Umbilical cord (tissue), 2 donors: ENCODE results near the gene FXYD1. TPM values are rescaled to one million over a fixed set of nuclear protein-coding genes. Genes with fewer than 3 reads are reported as not detected.
"Not testable (repeated sequence)": the region's sequence is repeated elsewhere in the genome, so short reads cannot be mapped to it uniquely, and the experiment has no call there.

Experiments used
- DNase-seq: peaks from one replicate; pipeline ENCODE4 v3.0.0-alpha.2; 2015; ENCODE audit warnings: low spot score
- total RNA-seq: library from RNA; depleted of rRNA; stranded (reverse); fragments of >200 nt; gene quantifications from one replicate; pipeline ENCODE4 v1.2.3, GENCODE V29; 2014; ENCODE audit warnings: low replicate concordance; ENCODE audit not compliant: insufficient read depth

The FXYD1 gene
- total RNA-seq, 1 donor from 2014 or later: 3.4 TPM

DNA sequence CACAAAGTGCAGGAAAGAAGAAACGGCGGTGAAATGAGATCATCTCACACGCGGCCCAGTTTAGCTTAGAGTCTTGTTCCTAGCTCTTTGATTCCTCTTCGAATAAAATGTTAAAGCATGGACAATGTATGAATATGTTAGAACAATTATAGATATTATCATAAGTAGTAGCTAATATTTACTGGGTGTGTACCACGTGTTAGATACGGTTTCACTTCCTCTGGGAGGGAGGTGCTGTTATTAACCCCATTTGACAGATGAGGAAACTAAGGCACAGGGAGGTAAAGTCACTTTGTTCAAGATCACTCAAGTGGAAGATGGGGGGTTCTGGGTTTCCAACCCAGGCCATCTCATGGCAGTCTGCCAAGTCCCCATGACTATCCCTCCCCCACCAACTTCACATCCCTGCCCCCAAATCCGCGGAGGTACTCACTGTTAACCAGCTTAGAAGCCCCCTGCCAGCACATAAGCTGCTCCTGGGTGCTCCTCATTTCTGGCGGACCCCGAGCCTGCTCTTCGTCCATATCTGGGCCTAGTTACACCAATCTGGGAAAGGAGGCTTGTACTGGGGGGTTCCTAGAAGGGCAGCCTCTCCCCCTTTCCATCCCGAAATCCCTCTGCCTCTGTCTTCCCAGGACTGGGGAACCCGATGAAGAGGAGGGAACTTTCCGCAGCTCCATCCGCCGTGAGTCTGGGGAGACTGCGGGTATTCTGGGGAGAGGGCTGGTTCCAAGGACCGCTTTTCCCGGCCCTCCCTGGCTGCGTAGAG lies 3.4 kb downstream of the FXYD1 start:
- DNase-seq: peak; percentile 23

DNA sequence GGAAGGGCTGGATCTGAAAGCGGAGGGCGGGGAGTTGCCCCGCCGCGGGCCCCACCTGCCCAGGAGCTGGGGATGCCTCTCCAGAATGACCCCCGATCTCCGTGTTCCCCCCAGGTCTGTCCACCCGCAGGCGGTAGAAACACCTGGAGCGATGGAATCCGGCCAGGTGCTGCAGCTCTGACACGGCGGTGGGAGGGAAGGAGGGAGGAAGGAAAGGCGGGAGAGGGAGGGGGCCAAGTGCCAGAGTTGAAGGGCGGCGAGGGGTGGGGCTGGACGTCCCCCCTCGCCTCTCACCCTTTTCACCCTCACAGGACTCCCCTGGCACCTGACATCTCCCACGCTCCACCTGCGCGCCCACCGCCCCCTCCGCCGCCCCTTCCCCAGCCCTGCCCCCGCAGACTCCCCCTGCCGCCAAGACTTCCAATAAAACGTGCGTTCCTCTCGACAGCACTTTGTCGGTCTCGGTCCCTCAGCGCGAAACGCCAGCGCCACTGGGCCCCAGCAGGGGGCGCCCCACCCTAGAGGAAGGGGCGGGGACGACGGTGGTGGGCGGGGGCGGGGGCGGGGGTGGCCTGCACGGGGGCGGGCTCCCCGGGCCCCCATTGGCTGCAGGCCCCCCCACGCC lies 4.1 kb downstream of the FXYD1 start:
- peak; percentile 41 for DNase-seq

DNA sequence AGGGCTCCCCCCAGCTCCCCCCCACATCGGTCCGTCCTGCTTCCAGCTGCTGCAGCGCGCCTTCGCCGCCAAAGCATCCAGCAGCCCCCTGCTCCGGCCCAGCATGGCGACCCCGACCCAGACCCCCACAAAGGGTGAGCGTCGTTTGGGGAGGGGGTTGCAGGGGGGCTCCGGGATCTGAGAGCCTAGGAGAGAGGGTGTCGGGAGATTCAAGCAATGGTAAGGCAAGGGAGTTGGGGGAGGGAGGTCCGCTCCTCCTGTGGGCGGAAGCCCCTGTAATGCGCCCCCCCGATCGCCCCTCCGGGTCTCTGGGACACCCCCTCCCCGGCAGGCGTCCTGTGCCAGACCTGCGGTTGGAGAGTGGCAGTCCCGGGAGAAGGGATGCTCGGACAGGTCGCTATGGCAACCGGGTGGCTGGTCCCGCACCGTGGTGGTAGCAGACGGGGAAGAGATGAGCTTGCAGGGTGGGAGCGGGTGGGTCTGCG lies 4.6 kb downstream of the FXYD1 start, which contains the start of gene FXYD7:
TSS of gene FXYD7 (plus strand) at position 25 of the 485 bp plus-strand sequence. CDS start at position 104, 79 bp downstream.
- no peak for DNase-seq

DNA sequence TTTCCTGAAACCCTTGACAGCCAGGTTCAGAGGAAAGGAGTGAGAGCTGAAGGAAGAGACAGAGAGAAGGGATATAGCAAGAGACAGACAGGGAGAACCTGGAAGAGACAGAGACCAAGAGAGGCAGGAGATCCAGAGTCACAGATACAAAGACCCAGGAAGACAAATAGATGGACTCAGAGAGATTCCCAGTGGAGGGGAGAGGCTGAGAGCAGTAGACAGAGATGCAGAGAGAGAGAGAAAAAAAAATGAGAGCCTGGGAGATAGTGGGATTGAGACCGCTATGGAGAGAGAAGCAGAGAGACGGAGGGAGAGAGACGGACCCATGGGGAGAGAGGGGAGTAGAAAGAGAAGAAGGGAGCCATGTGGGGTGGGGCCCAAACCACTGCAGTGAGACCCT lies 5.2 kb downstream of the FXYD1 start:
- no peak for DNase-seq

DNA sequence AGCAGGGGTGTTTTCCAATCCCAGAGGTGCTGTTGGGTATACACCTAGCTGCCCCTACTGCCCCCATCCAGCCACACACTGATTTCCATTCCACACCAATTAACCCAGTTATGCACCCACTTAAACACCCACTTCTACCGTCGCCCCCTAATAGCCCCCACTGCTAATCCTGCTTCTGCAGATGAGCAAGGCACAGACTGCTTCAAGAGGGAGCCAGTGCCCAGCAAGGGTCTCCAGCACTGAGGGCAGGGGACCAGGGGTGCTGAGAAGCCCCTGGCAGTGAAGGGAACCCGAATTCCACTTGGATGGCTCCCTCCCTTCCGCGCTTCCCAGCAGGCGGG lies 5.6 kb downstream of the FXYD1 start:
- no peak for DNase-seq

DNA sequence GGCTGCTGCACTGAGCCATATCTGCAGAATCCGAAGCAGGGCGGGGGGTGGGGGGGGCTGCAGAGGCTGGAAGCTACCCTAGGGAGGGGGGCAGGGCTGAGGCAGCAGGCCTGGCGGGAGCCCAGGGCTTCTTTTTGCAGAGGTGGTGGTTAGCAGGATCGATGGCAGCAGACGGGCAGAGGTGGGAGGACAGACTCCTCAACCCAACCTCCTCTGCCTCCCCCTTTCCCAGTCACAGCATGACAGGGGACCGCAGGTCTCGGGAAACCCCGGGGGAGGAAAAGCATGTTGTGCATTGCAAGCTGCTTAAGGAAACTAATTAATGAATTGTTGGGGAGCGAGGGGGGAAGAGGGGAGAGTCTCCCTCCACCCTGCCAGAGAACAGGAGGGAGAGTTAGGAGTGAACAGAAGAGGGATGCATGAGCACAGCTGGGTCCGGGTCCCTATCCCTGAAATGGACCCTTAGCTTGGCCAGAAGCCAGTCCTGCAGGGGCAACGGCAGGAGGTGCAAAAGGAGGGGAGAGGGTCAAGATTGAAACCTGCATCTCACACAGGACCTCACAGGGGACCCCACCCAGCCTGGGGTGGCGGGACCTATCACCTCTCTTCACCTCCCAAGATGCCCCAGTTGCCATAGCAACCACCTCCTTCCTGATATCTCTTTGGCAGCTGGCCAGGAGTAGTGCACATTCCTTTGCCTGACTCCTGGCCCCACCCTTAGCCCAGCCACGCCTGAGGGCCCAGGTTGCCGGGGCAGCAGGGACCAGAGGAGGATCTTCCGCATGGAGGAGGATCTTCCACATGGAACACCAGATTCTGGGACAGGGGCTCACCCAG lies 6.2 kb downstream of the FXYD1 start:
- DNase-seq: peak; percentile 55

DNA sequence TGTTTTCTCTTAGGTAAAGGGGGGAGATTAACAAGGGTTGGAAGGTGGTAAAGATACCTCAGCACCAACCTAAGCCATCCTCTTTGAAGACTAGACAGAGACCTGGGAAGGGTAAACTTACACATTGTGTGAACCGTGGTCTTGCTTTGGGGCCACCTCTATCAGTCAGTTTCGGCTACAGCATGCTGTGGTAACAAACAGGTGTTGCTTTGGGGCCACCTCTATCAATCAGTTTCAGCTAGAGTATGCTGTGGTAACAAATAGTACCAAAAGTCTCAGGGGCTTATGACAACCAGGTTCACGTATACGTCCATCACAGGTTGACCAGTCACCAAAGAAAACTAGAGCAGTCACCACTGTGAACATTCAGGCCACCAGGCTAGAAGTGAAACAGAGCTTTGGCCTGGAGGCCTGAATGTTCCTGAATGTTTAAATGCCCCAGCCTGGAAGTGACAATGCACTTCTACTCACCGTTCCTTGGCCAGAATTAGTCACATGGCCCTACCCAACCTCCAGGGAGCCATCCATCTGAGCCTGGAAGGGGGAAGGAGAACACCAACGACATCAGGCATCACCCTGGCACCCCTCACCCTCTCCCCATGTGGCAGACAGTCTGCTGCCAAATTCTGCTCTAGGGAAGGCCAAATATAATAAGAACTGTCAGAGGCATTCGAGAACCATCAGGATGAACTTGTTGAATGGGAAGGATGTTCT lies 8.3 kb downstream of the FXYD1 start:
- DNase-seq: no peak

DNA sequence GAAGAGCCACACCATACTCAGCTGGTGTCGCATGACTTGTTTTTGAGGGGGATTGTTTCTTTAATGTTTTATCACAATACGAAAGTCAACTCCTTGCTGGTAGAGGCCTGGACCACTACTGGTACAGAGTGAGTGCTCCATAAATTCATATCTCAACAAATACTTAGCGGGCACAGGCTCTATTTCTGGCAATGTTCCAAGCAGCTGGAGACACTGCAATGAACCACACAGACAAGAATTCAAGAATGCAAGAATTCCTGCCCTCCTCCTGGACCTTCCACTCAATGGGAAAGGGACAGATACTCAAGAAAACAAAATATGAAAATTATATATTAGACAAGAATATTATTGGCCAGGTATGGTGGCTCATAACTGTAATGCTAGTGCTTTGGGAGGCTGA lies 10.8 kb downstream of the FXYD1 start:
- DNase-seq: peak; percentile 22

DNA sequence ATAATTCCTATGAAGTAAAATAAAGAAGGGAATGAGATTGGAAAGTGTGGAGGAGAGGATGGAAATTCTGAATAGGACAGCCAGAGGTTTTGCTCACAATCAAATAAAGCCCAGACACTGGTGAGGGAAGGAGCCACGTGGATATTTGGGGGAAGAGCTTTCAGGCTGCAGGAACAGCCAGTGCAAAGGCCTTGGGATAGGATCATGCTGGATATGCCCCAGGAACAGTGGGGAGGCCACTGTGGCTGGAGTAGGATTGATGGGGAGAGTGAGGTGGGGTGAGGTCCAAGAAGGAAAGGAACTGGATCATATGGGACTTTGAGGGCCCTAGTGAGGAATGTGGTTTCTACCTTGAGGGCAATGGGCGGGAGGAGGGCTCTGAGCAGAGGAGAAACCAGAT lies 11.8 kb downstream of the FXYD1 start:
- DNase-seq: no peak

DNA sequence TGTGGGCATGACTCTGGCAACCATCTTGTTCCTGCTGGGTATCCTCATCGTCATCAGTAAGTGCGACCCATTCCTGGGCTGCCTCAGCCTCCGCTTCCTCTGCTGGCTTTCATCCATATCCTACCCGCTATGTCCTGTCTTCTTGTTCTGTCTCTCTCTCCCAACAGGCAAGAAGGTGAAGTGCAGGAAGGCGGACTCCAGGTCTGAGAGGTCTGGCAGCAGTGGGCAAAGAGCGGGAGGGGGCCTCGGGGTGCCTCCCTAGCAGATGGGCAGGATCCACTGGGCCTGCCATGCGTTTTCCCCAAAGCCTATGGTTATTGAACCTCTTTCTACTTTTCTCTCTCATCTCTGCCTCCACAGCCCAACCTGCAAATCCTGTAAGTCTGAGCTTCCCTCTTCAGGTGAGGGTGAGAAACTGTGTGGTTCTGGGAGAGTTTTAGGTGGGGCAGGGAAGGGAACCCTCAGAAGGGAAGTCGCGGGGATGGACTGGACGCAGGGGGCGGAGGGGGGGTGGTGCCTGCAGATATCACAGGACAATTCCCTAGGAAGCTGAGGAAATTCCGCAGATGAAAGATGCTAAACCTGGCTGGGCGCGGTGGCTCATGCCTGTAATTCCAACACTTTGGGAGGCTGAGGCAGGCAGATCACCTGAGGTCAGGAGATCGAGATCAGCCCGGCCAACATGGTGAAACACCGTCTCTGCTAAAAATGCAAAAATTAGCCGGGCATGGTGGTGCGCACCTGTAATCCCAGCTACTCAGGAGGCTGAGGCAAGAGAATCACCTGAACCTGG lies 12.8 kb downstream of the FXYD1 start:
- no peak for DNase-seq

DNA sequence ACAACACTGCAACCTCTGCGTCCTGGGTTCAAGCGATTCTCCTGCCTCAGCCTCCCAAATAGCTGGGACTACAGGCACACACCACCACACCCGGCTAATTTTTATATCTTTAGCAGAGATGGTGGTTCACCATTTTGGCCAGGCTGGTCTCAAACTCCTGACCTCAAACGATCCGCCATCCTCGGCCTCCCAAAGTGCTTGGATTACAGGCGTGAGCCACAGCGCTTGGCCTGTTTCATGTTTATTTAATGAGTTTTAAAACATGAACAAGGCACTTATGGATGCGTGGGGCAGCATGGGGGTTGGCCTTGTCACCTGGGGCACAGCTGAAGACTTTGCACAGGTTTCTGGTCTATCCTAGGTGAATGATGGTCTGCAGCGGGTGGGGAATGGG lies 14.5 kb downstream of the FXYD1 start:
- not testable (repeated sequence) for DNase-seq

DNA sequence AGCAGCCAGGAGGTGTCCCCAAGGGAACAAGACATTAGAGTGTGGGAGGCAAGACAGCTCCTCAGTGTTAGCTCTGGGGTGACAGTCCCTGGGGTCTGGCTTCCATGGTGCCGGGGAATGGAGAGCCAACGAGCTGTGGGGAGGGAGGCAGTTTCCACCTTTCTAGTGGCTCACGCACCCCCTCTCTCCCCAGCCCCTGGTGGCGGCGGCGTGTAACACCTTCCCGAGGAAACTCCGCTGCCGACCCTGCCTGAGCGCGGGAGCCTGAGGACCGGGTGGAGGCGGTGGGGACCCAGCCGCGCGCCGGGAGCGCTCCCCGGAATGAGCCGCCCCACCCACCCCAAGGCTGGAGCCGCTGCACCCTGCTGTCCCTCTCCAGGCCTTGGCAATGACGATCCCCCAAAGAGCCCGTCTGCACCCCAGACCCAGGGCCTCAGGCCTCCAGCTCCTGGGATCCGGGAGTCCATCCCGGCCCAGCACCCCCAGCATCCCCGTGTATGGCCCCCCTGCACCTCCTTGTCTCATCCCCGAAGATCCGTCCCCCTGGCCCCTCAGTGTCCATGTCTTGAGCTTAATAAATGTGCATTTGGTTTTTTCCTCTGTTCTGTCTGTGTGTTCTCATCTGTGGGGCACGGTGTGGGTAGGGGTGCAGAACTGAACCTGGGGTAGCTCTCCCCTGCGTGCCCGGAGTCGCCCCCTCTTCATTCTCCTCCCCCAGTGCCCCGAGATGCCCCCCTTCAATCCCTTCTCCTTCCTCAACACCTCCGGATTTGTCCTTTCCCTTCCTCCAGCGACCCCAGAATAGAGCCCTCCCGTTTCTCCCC lies 15.3 kb downstream of the FXYD1 start:
- DNase-seq: peak; percentile 31

DNA sequence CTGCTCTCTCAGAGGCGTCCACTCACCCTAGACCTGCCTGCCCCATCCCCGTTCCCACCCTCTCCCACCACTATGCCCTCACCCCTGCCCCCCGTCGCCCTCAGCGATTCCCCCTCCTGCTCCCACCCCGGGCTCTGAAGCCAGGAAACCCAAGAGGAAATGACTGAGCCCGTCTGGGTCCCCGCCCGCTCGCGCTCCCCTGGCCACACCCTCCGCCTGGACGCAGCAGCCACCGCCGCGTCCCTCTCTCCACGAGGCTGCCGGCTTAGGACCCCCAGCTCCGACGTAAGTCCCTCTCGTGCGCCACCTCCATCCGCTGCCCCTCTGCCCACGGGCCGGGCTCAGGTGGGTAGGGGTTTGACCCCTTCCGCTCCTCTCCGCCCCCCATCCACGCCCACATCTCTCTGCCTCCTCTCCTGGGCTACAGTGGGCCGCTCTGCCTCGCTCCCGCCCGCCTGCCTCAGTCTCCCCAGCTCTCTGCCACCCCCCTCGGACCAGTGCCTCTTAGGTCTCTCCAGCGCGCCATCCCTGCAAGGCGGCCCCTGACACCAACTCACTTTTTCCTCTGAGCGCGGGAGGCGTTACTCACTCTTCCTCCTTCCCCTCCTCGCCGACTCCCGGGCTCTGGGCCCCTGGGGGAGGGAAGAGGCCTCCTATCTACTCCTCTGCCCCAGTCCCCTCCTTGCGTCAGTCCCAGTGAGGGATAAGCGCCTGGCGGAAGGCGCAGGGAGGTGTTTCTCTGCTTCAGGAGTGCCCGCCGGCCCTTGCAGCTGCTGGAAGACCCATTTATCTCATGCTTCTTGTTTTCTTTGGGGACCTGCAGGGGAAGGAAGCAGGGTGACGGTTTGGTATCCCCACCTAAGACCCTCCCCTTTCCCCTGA lies 16.1 kb downstream of the FXYD1 start, which contains the start of gene FXYD5:
TSS of gene FXYD5 (plus strand) at position 211 of the 882 bp plus-strand sequence. CDS start 816 bp downstream, outside the sequence.
- DNase-seq: peak; percentile 95

DNA sequence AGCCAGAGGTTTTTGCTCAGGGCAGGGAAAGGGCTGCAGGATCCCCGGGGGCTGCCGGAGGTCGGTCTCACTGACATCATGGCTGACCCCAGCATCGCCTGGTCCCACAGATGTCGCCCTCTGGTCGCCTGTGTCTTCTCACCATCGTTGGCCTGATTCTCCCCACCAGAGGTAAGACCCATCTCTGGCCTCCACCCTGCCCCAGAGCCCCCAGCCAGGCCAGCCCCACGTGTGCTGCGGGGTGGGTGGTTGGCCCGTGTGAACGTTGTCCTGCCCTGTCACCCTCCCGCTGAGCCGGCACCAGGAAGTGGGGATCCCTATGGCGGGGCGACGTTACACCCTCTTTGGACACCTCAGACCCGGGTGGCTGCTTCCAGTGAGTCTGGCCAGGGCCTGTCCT lies 16.8 kb downstream of the FXYD1 start:
- DNase-seq: no peak

DNA sequence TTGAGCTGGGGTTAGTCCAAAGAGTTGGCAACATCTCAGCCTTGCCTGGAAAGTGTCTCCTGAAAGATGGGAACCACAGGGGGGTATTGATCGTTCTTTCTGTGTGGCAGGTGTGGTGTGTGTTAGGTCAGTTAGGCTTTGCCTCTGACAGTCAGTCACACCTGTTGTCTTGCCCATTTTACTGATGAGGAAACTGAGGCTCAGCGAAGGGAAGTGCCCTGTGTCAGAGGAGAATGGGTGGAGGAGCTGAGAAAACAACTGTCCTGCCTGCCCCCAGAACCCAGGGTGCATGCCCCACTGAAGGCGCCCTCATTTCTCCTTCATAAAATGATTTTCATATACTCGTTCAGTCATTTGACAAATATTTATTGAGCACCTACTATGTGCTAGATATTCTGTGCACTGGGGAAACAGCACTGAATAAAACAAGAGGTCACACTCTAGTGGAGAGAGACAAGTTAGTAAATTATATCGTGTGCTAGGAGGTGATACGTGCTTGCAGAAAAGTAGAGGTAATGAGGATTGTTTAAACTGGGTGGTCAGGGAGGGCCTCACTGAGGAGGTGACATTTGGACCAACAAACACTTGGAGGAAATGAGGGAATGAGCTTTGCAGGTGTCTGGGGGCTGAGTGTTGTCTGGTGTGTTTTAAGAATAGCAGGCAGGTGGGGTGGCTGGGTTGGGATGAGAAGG lies 17.5 kb downstream of the FXYD1 start:
- no peak for DNase-seq

DNA sequence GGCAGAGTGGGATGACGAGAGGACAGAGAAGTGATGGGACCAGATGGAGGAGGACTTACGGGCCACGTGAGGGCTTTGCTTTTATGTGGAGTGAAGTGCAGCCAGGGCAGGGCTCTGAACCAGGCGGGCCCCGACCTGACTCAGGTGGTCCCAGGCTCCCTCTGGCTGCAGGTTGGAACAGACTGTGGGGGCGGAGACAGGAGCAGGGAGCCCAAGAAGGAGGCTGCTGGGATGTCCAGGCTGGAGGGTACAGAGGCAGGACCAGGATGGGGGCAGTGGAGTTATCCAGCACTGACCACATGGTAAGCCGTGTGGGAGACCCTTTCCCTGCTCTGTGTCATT lies 18.0 kb downstream of the FXYD1 start:
- DNase-seq: no peak

DNA sequence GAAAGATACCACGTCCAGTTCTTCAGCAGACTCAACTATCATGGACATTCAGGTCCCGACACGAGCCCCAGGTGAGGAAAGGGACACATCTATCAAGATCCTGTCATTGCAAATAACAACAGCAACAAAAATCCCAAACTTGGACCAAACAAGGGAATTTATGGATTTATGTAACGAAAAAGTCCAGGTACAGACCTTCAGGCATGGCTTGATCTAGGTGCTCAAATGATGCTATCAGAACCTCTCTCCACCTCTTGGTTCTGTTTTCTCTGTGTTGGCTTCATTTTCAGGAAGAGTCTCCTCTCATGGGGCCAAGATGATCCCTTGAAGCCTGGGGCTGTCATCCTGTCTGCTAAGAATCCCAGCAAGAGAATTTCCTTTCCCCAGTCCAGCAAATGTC lies 18.8 kb downstream of the FXYD1 start:
- DNase-seq: no peak

DNA sequence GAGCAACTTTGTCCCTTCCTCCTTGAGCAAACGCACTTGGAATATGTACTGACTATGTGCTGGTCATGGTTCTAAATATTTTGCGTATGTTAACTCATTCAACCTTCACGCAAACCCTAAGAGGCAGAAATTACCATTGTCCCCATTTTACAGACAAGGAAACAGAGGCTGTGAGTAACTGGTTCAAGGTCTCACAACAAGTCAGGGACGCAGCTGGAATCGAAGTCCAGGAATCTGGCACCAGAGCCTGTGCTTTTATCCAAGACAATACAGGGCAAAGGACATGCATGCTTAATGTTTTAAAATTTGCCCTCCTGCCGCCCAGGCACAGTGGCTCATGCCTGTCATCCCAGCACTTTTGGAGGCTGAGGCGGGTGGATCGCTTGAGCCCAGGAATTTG lies 21.0 kb downstream of the FXYD1 start:
- no peak for DNase-seq
